Amygdala (tissue), 56 donors: ENCODE measurements around the gene ZNF319.
"Not testable (repeated sequence)": the region's sequence is repeated elsewhere in the genome, so short reads cannot be mapped to it uniquely, and the experiment has no call there.

ENCODE experiments used
- DNase-seq, 56 donors: peaks; one replicate each; lab custom pipeline; 2025; lab: John Stamatoyannopoulos, UW

Gene ZNF319

GRCh38 chr16:57982385-57982784 is 18.1 kb downstream of the ZNF319 start:
- DNase-seq, result no peak

GRCh38 chr16:57981636-57982035 is 18.8 kb downstream of the ZNF319 start:
- no peak for DNase-seq

GRCh38 chr16:57979006-57979585 is 21.4 kb downstream of the ZNF319 start:
- DNase-seq, result no peak

GRCh38 chr16:57978070-57978465 is 22.4 kb downstream of the ZNF319 start:
- not testable (repeated sequence) for DNase-seq

- no peak for DNase-seq
These were observed 22.9 kb downstream of the ZNF319 start for GRCh38 chr16:57977418-57978069.

- peak in 45 of 56 donors; percentile 12 to 81 (median 39) for DNase-seq
These were observed 24.1 kb downstream of the ZNF319 start for GRCh38 chr16:57976331-57976796.

- no peak for DNase-seq
These were observed 28.2 kb downstream of the ZNF319 start for GRCh38 chr16:57972306-57972705.

GRCh38 chr16:57971848-57972247 is 28.6 kb downstream of the ZNF319 start:
- DNase-seq, result no peak

GRCh38 chr16:57970970-57971369 is 29.5 kb downstream of the ZNF319 start, which contains the start of gene CNGB1:
Gene CNGB1 (minus strand): TSS chr16:57971128. CDS start chr16:57967286, 3,842 bp downstream.
- no peak for DNase-seq

GRCh38 chr16:57970319-57970718 is 30.2 kb downstream of the ZNF319 start:
- DNase-seq, result no peak

GRCh38 chr16:57969451-57970123 is 30.9 kb downstream of the ZNF319 start:
- no peak for DNase-seq

- no peak for DNase-seq
These were observed 32.6 kb downstream of the ZNF319 start for GRCh38 chr16:57967916-57968315.

GRCh38 chr16:57966986-57967385 is 33.5 kb downstream of the ZNF319 start:
- DNase-seq, result no peak

GRCh38 chr16:57966204-57966771 is 34.2 kb downstream of the ZNF319 start:
- DNase-seq, result no peak

GRCh38 chr16:57964157-57964700 is 36.2 kb downstream of the ZNF319 start:
- no peak for DNase-seq

- DNase-seq, result no peak
These were observed 37.7 kb downstream of the ZNF319 start for GRCh38 chr16:57962756-57963155.

- no peak for DNase-seq
These were observed 38.4 kb downstream of the ZNF319 start for GRCh38 chr16:57962046-57962445.

GRCh38 chr16:57961538-57961937 is 38.9 kb downstream of the ZNF319 start:
- DNase-seq, result no peak

- DNase-seq, result no peak
These were observed 39.5 kb downstream of the ZNF319 start for GRCh38 chr16:57960826-57961472.

GRCh38 chr16:57960310-57960709 is 40.2 kb downstream of the ZNF319 start:
- DNase-seq, result no peak

- no peak for DNase-seq
These were observed 40.7 kb downstream of the ZNF319 start for GRCh38 chr16:57959804-57960203.
